ENCODE data around the gene AEBP2.
"Not testable (repeated sequence)": the region's sequence is repeated elsewhere in the genome, so short reads cannot be mapped to it uniquely, and the experiment has no call there.

Gene AEBP2

GRCh38 chr12:19439059-19440018, at the start of gene AEBP2:
Gene AEBP2 (plus strand): TSS chr12:19439492. CDS start chr12:19439700, 208 bp downstream.
- DNase-seq: peak; percentile 88

GRCh38 chr12:19390051-19390598, 49.2 kb upstream of the AEBP2 start:
- DNase-seq: no peak

DNA sequence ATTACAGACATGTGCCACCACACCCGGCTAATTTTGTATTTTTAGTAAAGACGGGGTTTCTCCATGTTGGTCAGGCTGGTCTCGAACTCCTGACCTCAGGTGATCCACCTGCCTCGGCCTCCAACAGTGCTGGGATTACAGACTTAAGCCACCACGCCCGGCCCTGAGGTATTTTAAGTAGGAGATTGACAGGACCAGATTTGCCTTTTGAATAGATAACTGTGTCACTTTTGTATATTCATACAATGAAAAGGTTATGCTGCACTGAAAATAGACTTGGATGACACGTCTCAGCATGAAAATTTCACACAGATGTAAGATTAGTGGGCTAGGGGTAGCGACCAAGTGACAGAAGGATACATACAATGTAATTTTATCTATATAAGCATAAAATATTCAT, 46.6 kb upstream of the AEBP2 start:
- not testable (repeated sequence) for DNase-seq

- DNase-seq: no peak
Measured at GRCh38 chr12:19394385-19394784, 44.9 kb upstream of the AEBP2 start.

GRCh38 chr12:19397534-19397933, 41.8 kb upstream of the AEBP2 start:
- no peak for DNase-seq

- no peak for DNase-seq
Measured at GRCh38 chr12:19398376-19399363, 40.6 kb upstream of the AEBP2 start.

- not testable (repeated sequence) for DNase-seq
Measured at GRCh38 chr12:19400649-19401285, 38.5 kb upstream of the AEBP2 start.

GRCh38 chr12:19402211-19402610, 37.1 kb upstream of the AEBP2 start:
- no peak for DNase-seq

DNA sequence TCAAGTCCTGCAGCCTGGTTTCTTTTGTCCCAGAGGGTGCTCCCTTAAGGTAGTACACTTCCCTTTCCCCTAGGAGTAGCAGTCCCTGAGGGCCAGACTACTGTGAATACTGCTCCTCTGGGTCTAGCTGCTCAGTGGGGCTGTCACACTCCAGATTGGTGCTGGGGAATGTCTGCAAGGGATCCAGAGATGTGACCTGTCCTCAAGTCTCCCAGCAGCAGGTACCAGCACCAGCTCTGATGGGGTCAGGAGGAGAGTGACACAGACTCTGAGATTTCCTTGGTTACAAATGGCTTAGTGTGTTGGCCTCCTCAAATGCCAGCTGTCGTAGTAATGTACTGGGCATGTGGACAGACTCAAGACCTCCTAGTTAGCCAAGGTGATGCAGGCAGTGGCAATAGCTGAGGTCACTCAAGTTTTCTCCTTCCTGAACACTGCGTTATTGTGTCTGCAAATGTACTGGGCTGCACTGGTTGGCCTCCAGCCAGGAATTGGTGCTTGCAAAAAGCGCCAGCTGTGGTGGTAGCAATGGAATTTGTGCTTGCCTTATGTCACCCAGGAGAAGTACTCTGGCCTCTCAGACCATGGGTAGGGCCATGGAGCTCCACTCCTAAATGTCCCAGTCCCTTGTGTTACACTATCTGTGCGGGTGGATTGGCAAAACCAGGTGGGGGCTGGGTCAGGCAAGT, 36.4 kb upstream of the AEBP2 start:
- DNase-seq: no peak

GRCh38 chr12:19404242-19404880, 34.9 kb upstream of the AEBP2 start:
- DNase-seq: no peak

- DNase-seq: no peak
Measured at GRCh38 chr12:19409376-19409775, 29.9 kb upstream of the AEBP2 start.

DNA sequence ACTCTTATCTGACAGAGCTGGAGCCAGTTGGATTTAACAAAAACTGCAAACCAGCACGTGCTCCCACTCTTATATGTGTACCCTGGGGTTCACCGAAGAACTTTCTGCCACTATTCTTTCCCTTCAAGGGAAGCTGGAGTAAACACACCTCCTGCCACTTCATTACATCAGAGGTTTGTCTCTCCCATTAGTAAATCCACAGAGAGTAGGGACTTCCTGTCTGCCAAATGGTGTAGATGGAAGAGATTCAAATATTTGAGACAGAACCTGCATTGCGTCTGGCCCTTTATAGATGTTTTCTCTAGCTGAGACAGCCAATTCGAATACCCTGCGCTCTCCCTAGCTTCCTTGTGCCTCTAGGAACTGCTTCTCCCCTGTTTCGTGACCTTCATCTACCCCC, 29.1 kb upstream of the AEBP2 start:
- no peak for DNase-seq

- no peak for DNase-seq
Measured at GRCh38 chr12:19410629-19411185, 28.6 kb upstream of the AEBP2 start.

GRCh38 chr12:19411234-19412204, 27.8 kb upstream of the AEBP2 start:
- no peak for DNase-seq

DNA sequence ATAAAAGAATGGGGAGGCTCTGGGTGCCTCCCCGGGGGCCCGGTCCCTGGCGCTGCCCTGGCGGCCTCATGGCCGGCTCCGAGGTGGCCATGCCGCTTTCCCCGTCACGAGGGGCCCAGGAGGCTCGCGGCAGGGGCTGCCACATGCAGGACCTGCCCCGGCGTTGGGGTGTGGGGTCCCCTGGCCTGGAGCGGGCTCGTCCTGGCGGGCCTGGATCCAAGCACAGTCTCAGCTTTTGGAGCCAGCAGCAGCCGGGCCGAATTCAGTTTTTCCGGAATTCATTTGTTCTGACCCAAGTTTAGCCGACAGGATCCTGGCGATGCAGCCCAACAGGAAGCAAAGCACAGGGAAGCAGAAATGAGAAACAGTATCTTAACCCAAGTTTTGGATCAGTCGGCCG, 26.4 kb upstream of the AEBP2 start:
- no peak for DNase-seq

DNA sequence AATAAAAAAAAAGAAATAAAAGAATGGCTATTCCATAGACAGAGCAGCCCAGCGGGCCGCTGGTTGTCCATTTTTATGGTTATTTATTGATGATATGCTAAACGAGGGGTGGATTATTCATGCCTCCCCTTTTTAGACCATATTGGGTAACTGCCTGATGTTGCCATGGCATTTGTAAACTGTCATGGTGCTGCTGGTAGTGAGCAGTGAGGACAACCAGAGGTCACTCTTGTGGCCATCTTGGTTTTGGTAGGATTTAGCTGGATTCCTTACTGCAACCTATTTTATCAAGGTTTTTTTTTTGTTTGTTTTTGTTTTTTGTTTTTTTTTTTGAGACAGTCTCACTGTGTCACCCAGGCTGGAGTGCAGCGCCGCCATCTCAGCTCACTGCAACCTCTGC, 25.7 kb upstream of the AEBP2 start:
- DNase-seq: not testable (repeated sequence)

DNA sequence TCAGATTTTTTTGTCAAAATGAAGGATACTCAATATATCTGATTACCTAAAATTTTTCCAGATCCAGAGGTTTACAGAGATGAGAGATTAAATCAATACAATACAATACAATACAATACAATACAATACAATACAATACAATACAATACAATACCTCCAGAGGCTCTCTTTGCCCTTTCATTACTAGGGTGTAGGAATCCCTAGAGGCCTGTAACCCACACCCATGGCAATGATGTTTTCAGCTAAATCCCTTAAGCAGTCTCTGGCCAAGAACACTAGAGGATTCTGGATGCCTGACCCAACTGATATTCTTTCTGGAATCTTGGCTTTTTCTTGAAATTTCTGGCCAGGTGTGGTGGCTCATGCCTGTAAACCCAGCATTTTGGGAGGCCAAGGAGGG, 23.7 kb upstream of the AEBP2 start:
- DNase-seq: no peak

DNA sequence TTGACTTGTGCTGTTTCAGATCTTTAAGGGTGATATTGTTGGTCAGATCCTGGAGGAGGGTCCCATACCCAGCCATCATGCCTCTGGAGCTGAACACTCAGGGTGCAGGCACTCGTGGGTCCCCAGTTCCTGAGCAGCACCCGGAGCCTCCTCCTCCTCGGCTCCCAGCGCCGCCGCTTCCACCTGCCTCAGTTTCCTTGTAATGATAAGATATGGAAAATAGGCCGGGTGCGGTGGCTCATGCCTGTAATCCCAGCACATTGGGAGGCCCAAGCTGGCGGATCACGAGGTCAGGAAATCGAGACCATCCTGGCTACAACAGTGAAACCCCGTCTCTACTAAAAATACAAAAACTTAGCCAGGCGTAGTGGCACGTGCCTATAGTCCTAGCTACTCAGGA, 20.2 kb upstream of the AEBP2 start:
- DNase-seq: no peak

GRCh38 chr12:19421503-19422282, 17.6 kb upstream of the AEBP2 start:
- DNase-seq: no peak

Measured in stimulated activated naive CD4-positive, alpha-beta T cell treated with Interleukin-2 at 50 U/mL for 16 hours (primary cell).